Thymus (tissue), 11 donors: ENCODE data around the gene RPL39L. TPM values are rescaled to one million over a fixed set of nuclear protein-coding genes. Genes with fewer than 3 reads are reported as not detected.
A peak's percentile ranks its signal among the peaks of the same experiment; 100 is the strongest.

Source experiments
- DNase-seq, 9 donors: peaks; one replicate each; pipeline ENCODE4 v3.0.0-alpha.2; 2013; ENCODE audit warnings: low spot score in 9 of 9, low read depth in 6 of 9, missing footprints in 1 of 9
- H3K27ac ChIP-seq, 2 donors: one replicate each; pipeline ENCODE4 v1.5.1; 2013; ENCODE audit warnings: control low read depth in 1 of 2, low read depth in 1 of 2, low read length in 1 of 2, mild to moderate bottlenecking in 1 of 2, moderate library complexity in 1 of 2
- H3K27me3 ChIP-seq, 2 donors: one replicate each; pipeline ENCODE4 v1.5.1; 2013; ENCODE audit warnings: low read length in 1 of 2; ENCODE audit not compliant: control insufficient read depth in 2 of 2, insufficient read depth in 1 of 2
- H3K36me3 ChIP-seq, 2 donors: one replicate each; pipeline ENCODE4 v1.5.1; 2013; ENCODE audit warnings: low read length in 1 of 2, mild to moderate bottlenecking in 1 of 2, moderate library complexity in 1 of 2; ENCODE audit not compliant: control insufficient read depth in 2 of 2, insufficient read depth in 2 of 2
- H3K4me1 ChIP-seq, 2 donors: one replicate each; pipeline ENCODE4 v1.5.1; 2013; ENCODE audit warnings: low read length in 2 of 2; ENCODE audit not compliant: control insufficient read depth in 2 of 2, insufficient read depth in 2 of 2
- H3K4me3 ChIP-seq, 2 donors: one replicate each; pipeline ENCODE4 v1.5.1; 2013; ENCODE audit warnings: low read length in 2 of 2, control low read depth in 1 of 2, mild to moderate bottlenecking in 1 of 2
- H3K9me3 ChIP-seq, 2 donors: one replicate each; pipeline ENCODE4 v1.5.1; 2013; ENCODE audit warnings: low read length in 1 of 2, mild to moderate bottlenecking in 1 of 2; ENCODE audit not compliant: control insufficient read depth in 2 of 2, insufficient read depth in 1 of 2
- WGBS: extraction: QIAGEN DNeasy Blood & Tissue Kit; methylation state at CpG from one replicate; pipeline ENCODE4 v1.1.7; 2013; 5-methylcytosine and 5-hydroxymethylcytosine counted together
- polyA plus RNA-seq: library from polyadenylated mRNA; stranded (reverse); fragments of 200-250 nt; gene quantifications from one replicate; pipeline ENCODE4 v1.2.3, GENCODE V29; 2013
- total RNA-seq: library from RNA; stranded (reverse); fragments of 120-200 nt; gene quantifications from one replicate; pipeline ENCODE4 v1.2.4, GENCODE V29; 2013
- donor health status: healthy.

Gene RPL39L
- total and polyA plus RNA-seq, 2 donors, result 7.6 to 36.6 TPM

DNA sequence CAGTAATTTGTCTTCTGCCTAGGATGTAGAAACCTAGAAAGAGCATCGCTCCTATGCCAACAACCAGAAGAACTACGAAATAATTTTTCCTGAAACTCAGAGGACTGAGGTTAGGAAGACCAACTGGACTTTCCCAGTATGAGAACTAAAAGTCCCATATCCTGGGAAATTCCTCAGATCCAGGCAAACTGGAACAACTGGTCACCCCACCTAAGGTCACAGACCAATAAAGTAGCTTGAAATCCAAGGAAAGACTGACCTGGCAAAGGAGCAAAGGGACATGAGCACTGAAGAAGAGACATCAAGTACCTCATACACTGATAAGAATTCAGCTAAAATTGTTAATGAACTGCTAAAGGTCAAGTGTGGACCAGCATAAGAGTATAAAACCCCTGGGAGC, 6.6 kb downstream of the RPL39L start:
- Histone ChIP-seq H3K27ac (no peak overlapping the region), H3K4me3 (no peak overlapping the region), H3K9me3 (peaks cover 0 to 12% of the 10 kb centered on the region in 2 donors), H3K27me3 (no peaks in the 10 kb centered on the region), H3K4me1 (peaks cover 7 to 8% of the 10 kb centered on the region in 2 donors), H3K36me3 (peaks cover 0 to 5% of the 10 kb centered on the region in 2 donors)
- no peak for DNase-seq
- WGBS, result 99% methylated on average over 2 of the region's 2 CpGs

- no peak overlapping the region for H3K4me3 ChIP-seq
- no peak for DNase-seq
- no peaks in the 10 kb centered on the region for H3K27me3 ChIP-seq
- H3K9me3 ChIP-seq, result peaks cover 0 to 12% of the 10 kb centered on the region in 2 donors
- WGBS, result over 99% methylated on average over 3 of the region's 3 CpGs
- H3K4me1 ChIP-seq, result peaks cover 7 to 8% of the 10 kb centered on the region in 2 donors
- peaks cover 0 to 5% of the 10 kb centered on the region in 2 donors for H3K36me3 ChIP-seq
- no peak overlapping the region for H3K27ac ChIP-seq
Observed at GRCh38 chr3:187131981-187132380, 7.3 kb downstream of the RPL39L start.

DNA sequence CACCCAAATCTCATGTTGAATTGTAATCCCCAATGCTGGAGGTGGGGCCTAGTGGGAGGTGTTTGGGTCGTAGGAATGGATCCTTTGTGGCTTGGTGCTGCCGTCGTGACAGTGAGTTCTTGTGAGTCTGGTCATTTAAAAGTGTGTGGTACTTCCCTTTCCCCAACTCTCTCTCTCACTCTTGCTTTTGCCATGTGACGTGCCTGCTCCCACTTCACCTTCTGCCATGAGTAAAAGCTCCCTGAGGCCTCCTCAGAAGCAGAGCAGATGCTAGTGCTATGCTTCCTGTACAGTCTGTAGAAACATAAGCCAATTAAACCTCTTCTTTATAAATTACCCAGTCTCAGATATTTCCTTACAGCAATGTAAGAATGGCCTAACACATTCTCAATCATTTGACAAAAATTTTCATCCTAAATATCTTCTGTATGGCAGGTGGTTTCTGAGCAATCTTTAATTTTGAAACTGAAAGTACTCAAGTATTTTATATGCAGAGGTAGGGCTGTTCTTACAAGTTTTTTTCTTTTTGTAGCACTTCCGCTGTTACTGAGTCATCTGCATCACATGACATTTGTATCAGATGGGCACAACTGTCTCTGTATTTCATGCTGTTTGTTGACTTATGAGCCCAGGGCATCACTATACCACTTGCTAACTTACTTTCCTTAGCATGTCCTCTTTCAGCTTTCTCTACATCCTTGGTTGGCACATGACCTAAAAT, 8.8 kb downstream of the RPL39L start:
- H3K4me1 ChIP-seq, result peaks cover 7 to 8% of the 10 kb centered on the region in 2 donors
- peak in 8 of 9 donors; percentile 23 to 80 (median 44) for DNase-seq
- 74% methylated on average over 5 of the region's 5 CpGs for WGBS
- peaks cover 0 to 5% of the 10 kb centered on the region in 2 donors for H3K36me3 ChIP-seq
- peaks cover 0 to 9% of the 10 kb centered on the region in 2 donors for H3K9me3 ChIP-seq
- H3K4me3 ChIP-seq, result no peak overlapping the region
- H3K27me3 ChIP-seq, result no peaks in the 10 kb centered on the region
- H3K27ac ChIP-seq, result peak overlapping the region; percentile 85 to 95

GRCh38 chr3:187125319-187126031, 13.8 kb downstream of the RPL39L start:
- 59% methylated on average over 6 of the region's 6 CpGs for WGBS
- Histone ChIP-seq H3K27me3 (no peaks in the 10 kb centered on the region), H3K27ac (no peak overlapping the region), H3K9me3 (peaks cover 0 to 4% of the 10 kb centered on the region in 2 donors), H3K4me3 (no peak overlapping the region), H3K4me1 (peaks cover 0 to 2% of the 10 kb centered on the region in 2 donors), H3K36me3 (peaks cover 0 to 5% of the 10 kb centered on the region in 2 donors)
- no peak for DNase-seq

GRCh38 chr3:187122261-187122660, 17.0 kb downstream of the RPL39L start:
- no peak overlapping the region for H3K27ac ChIP-seq
- H3K4me1 ChIP-seq, result no peaks in the 10 kb centered on the region
- no peaks in the 10 kb centered on the region for H3K27me3 ChIP-seq
- no peak for DNase-seq
- 98% methylated on average over 1 of the region's 1 CpG for WGBS
- no peaks in the 10 kb centered on the region for H3K36me3 ChIP-seq
- H3K4me3 ChIP-seq, result no peak overlapping the region
- H3K9me3 ChIP-seq, result no peaks in the 10 kb centered on the region

GRCh38 chr3:187120326-187120725, 19.0 kb downstream of the RPL39L start:
- WGBS, result 97% methylated on average over 2 of the region's 2 CpGs
- H3K4me3 ChIP-seq, result no peak overlapping the region
- DNase-seq, result no peak
- no peaks in the 10 kb centered on the region for H3K4me1 ChIP-seq
- H3K27ac ChIP-seq, result no peak overlapping the region
- H3K27me3 ChIP-seq, result no peaks in the 10 kb centered on the region
- H3K9me3 ChIP-seq, result no peaks in the 10 kb centered on the region
- H3K36me3 ChIP-seq, result no peaks in the 10 kb centered on the region

- 97% methylated on average over 2 of the region's 2 CpGs for WGBS
- Histone ChIP-seq H3K27ac (no peak overlapping the region), H3K4me3 (no peak overlapping the region), H3K4me1 (peaks cover 0 to 3% of the 10 kb centered on the region in 2 donors), H3K27me3 (no peaks in the 10 kb centered on the region), H3K9me3 (no peaks in the 10 kb centered on the region), H3K36me3 (no peaks in the 10 kb centered on the region)
- DNase-seq, result no peak
Observed at GRCh38 chr3:187114511-187114910, 24.8 kb downstream of the RPL39L start.

DNA sequence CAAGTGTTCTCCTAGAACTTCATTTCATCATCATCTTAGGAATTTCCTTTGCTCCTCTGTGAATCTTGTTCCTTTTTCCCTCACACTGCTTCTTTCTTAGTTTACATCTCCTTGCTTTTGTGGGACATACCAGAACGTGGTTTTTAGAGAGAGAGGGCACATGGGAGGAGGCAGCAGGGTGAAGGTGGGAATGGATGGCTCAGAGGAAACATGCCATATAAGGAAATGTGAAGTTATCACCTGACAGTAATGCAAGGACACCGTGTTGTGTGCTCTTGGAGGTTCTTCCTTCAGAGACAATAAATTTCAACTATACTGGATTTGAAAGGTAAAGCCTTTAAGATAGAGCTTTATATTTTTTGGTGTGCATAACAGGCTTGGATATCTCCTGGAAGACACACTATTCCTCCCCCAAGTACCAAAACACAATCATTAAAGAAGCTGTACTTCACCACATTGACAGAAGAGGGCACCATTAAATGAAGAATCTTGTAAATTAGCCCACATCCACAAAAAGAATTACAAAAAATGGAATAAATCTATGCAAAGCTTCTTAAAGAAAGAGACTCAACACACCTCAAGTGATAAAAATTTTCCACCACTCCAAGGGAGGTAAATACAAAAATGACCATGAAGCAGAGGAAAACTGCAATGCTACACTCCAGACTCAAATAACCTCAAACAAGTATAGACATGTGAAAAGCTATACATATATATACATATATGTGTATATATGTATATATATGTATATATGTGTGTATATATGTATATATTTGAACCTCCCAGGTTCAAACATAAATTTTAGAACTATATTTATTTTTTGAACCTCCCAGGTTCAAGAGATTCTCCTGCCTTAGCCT, 26.1 kb downstream of the RPL39L start:
- Histone ChIP-seq H3K36me3 (no peaks in the 10 kb centered on the region), H3K9me3 (no peaks in the 10 kb centered on the region), H3K27ac (no peak overlapping the region), H3K4me1 (peaks cover 0 to 3% of the 10 kb centered on the region in 2 donors), H3K27me3 (no peaks in the 10 kb centered on the region), H3K4me3 (no peak overlapping the region)
- peak in 7 of 9 donors; percentile 16 to 63 (median 42) for DNase-seq
- WGBS, result 52% methylated on average over 2 of the region's 2 CpGs
